ENCODE data around the gene ZNF730. TPM values are rescaled to one million over a fixed set of nuclear protein-coding genes. Genes with fewer than 3 reads are reported as not detected.

The ZNF730 gene
- total and polyA plus RNA-seq, 2 experiments from 2014 or later = 2.1 to 3.3 TPM

- DNase-seq (ENCODE audit: low spot score) = no peak
- H3K4me2 ChIP-seq = no peak overlapping the region
- no peak overlapping the region for H3K27ac ChIP-seq
- H3K4me3 ChIP-seq = no peak overlapping the region
- H4K20me1 ChIP-seq (ENCODE audit: insufficient read depth, poor library complexity, severe bottlenecking) = no peaks in the 10 kb centered on the region
- H3K79me2 ChIP-seq = no peaks in the 10 kb centered on the region
- no peak overlapping the region for H2AFZ ChIP-seq
- H3K27me3 ChIP-seq = no peaks in the 10 kb centered on the region
- no peaks in the 10 kb centered on the region for H3K36me3 ChIP-seq (replicated peaks; ENCODE audit: insufficient read depth, low read depth)
- H3K4me1 ChIP-seq (ENCODE audit: insufficient read depth) = no peaks in the 10 kb centered on the region
- no peaks in the 10 kb centered on the region for H3K9me2 ChIP-seq (replicated peaks; ENCODE audit: insufficient read depth)
- 97% methylated on average over 2 of the region's 2 CpGs for WGBS (ENCODE audit: low lambda C conversion rate, missing lambda C conversion rate)
- no peaks in the 10 kb centered on the region for H3K9me3 ChIP-seq (ENCODE audit: low read depth)
- TF ChIP-seq CTCF (IDR thresholded peaks at IDR 0.05; ENCODE audit: poor library complexity) (no peak), EZH2 (IDR thresholded peaks at IDR 0.05; ENCODE audit: borderline replicate concordance) (no peak), EZH2phosphoT487 (IDR thresholded peaks at IDR 0.05; ENCODE audit: low read depth, severe bottlenecking, unreplicated experiment) (no peak)
Observed at GRCh38 chr19:23098286-23098685, 18.5 kb upstream of the ZNF730 start.

- H3K4me2 ChIP-seq = no peak overlapping the region
- no peak overlapping the region for H3K27ac ChIP-seq
- no peaks in the 10 kb centered on the region for H3K36me3 ChIP-seq (replicated peaks; ENCODE audit: insufficient read depth, low read depth)
- TF ChIP-seq EZH2 (IDR thresholded peaks at IDR 0.05; ENCODE audit: borderline replicate concordance) (no peak), EZH2phosphoT487 (IDR thresholded peaks at IDR 0.05; ENCODE audit: low read depth, severe bottlenecking, unreplicated experiment) (no peak), CTCF (IDR thresholded peaks at IDR 0.05; ENCODE audit: poor library complexity) (no peak)
- no peaks in the 10 kb centered on the region for H4K20me1 ChIP-seq (ENCODE audit: insufficient read depth, poor library complexity, severe bottlenecking)
- no peak overlapping the region for H2AFZ ChIP-seq
- DNase-seq (ENCODE audit: low spot score) = no peak
- no peaks in the 10 kb centered on the region for H3K4me1 ChIP-seq (ENCODE audit: insufficient read depth)
- H3K4me3 ChIP-seq = no peak overlapping the region
- H3K9me2 ChIP-seq (replicated peaks; ENCODE audit: insufficient read depth) = no peaks in the 10 kb centered on the region
- 87% methylated on average over 4 of the region's 4 CpGs for WGBS (ENCODE audit: low lambda C conversion rate, missing lambda C conversion rate)
- H3K79me2 ChIP-seq = no peaks in the 10 kb centered on the region
- no peaks in the 10 kb centered on the region for H3K9me3 ChIP-seq (ENCODE audit: low read depth)
- H3K27me3 ChIP-seq = no peaks in the 10 kb centered on the region
Observed at GRCh38 chr19:23098988-23099387, 17.8 kb upstream of the ZNF730 start.

- Histone ChIP-seq H4K20me1 (ENCODE audit: insufficient read depth, poor library complexity, severe bottlenecking) (no peaks in the 10 kb centered on the region), H3K79me2 (no peaks in the 10 kb centered on the region), H3K9me2 (replicated peaks; ENCODE audit: insufficient read depth) (no peaks in the 10 kb centered on the region), H3K27ac (no peak overlapping the region), H3K9me3 (ENCODE audit: low read depth) (no peaks in the 10 kb centered on the region), H3K4me1 (ENCODE audit: insufficient read depth) (no peaks in the 10 kb centered on the region), H3K4me2 (no peak overlapping the region), H2AFZ (no peak overlapping the region), H3K36me3 (replicated peaks; ENCODE audit: insufficient read depth, low read depth) (no peaks in the 10 kb centered on the region), H3K27me3 (no peaks in the 10 kb centered on the region), H3K4me3 (no peak overlapping the region)
- TF ChIP-seq EZH2phosphoT487 (IDR thresholded peaks at IDR 0.05; ENCODE audit: low read depth, severe bottlenecking, unreplicated experiment) (no peak), CTCF (IDR thresholded peaks at IDR 0.05; ENCODE audit: poor library complexity) (no peak), EZH2 (IDR thresholded peaks at IDR 0.05; ENCODE audit: borderline replicate concordance) (no peak)
- no peak for DNase-seq (ENCODE audit: low spot score)
- WGBS (ENCODE audit: low lambda C conversion rate, missing lambda C conversion rate) = 91% methylated on average over 7 of the region's 7 CpGs
Observed at GRCh38 chr19:23099966-23100365, 16.9 kb upstream of the ZNF730 start.

GRCh38 chr19:23101241-23101640 lies 15.6 kb upstream of the ZNF730 start:
- no peaks in the 10 kb centered on the region for H4K20me1 ChIP-seq (ENCODE audit: insufficient read depth, poor library complexity, severe bottlenecking)
- no peaks in the 10 kb centered on the region for H3K9me2 ChIP-seq (replicated peaks; ENCODE audit: insufficient read depth)
- H3K36me3 ChIP-seq (replicated peaks; ENCODE audit: insufficient read depth, low read depth) = no peaks in the 10 kb centered on the region
- no peak overlapping the region for H3K4me3 ChIP-seq
- no peaks in the 10 kb centered on the region for H3K79me2 ChIP-seq
- H3K4me1 ChIP-seq (ENCODE audit: insufficient read depth) = no peaks in the 10 kb centered on the region
- no peaks in the 10 kb centered on the region for H3K9me3 ChIP-seq (ENCODE audit: low read depth)
- no peak for DNase-seq (ENCODE audit: low spot score)
- 97% methylated on average over 4 of the region's 4 CpGs for WGBS (ENCODE audit: low lambda C conversion rate, missing lambda C conversion rate)
- no peaks in the 10 kb centered on the region for H3K27me3 ChIP-seq
- H3K27ac ChIP-seq = no peak overlapping the region
- no peak overlapping the region for H2AFZ ChIP-seq
- no peak overlapping the region for H3K4me2 ChIP-seq
- TF ChIP-seq EZH2phosphoT487 (IDR thresholded peaks at IDR 0.05; ENCODE audit: low read depth, severe bottlenecking, unreplicated experiment) (no peak), EZH2 (IDR thresholded peaks at IDR 0.05; ENCODE audit: borderline replicate concordance) (no peak), CTCF (IDR thresholded peaks at IDR 0.05; ENCODE audit: poor library complexity) (no peak)
